ENCODE measurements around the gene BRWD1. TPM values are rescaled to one million over a fixed set of nuclear protein-coding genes. Genes with fewer than 3 reads are reported as not detected.

The BRWD1 gene
- total and polyA plus RNA-seq, 2 donors from 2014 or later = 9.1 to 43.9 TPM

DNA sequence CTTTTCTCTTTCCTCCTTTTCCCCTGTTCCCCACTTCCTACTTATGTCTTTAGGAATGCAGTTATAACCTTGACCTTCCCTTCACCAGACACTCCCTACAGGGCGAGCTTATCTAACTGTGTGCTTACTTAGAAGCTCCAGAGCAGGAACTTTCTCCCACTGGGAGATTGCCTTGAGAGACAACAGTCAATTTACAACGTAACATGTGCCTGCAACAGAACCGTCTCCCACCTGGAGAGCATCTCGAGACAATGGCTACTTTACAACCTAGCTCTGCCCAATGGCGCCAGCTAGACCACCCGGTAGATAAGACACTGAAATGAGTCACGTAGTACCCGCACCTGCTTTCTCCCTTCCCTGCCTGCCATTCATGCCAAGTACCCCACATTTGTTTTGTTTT, 18.7 kb upstream of the BRWD1 start:
- Histone ChIP-seq H3K27me3 (ENCODE audit: control insufficient read depth, insufficient read depth, low read length) (no peaks in the 10 kb centered on the region), H3K4me1 (ENCODE audit: control insufficient read depth in 2 of 3, insufficient read depth in 2 of 3, low read depth in 1 of 3, low read length in 3 of 3) (no peaks in the 10 kb centered on the region), H3K27ac (ENCODE audit: low read depth in 2 of 2, low read length in 2 of 2) (no peak overlapping the region), H3K9me3 (ENCODE audit: control insufficient read depth in 2 of 3, insufficient read depth in 1 of 3, low read length in 3 of 3) (no peaks in the 10 kb centered on the region), H3K9ac (ENCODE audit: low read length in 3 of 3) (no peak overlapping the region), H3K4me3 (ENCODE audit: low read length in 3 of 3) (no peak overlapping the region), H3K36me3 (ENCODE audit: control insufficient read depth in 2 of 3, insufficient read depth in 3 of 3, low read length in 3 of 3) (no peaks in the 10 kb centered on the region)
- TF ChIP-seq, protein P1, sequence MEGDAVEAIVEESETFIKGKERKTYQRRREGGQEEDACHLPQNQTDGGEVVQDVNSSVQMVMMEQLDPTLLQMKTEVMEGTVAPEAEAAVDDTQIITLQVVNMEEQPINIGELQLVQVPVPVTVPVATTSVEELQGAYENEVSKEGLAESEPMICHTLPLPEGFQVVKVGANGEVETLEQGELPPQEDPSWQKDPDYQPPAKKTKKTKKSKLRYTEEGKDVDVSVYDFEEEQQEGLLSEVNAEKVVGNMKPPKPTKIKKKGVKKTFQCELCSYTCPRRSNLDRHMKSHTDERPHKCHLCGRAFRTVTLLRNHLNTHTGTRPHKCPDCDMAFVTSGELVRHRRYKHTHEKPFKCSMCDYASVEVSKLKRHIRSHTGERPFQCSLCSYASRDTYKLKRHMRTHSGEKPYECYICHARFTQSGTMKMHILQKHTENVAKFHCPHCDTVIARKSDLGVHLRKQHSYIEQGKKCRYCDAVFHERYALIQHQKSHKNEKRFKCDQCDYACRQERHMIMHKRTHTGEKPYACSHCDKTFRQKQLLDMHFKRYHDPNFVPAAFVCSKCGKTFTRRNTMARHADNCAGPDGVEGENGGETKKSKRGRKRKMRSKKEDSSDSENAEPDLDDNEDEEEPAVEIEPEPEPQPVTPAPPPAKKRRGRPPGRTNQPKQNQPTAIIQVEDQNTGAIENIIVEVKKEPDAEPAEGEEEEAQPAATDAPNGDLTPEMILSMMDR (IDR thresholded peaks at IDR 0.05; ENCODE audit: borderline replicate concordance, extremely low read depth, insufficient read depth) = no peak
- no peak for FAIRE-seq
- no peak for DNase-seq
- intact Hi-C loops (cut with DNase I) = no loop called here

DNA sequence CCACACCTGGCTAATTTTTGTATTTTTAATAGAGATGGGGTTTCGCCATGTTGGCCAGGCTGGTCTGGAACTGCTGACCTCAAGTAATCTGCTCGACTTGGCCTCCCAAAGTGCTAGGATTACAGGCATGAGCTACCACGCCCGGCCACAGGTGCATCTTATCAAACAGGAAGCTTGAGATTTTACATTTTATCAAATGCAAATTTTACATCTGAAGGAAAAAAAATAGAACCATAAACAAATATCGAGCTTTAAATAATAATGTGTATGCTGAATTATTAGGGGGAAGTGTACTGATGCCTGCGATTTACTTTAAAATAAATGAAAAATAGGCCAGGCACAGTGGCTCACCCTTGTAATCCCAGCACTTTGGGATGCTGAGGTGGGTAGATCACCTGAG, 16.6 kb upstream of the BRWD1 start:
- Histone ChIP-seq H3K27me3 (ENCODE audit: control insufficient read depth, insufficient read depth, low read length) (no peaks in the 10 kb centered on the region), H3K4me1 (ENCODE audit: control insufficient read depth in 2 of 3, insufficient read depth in 2 of 3, low read depth in 1 of 3, low read length in 3 of 3) (no peaks in the 10 kb centered on the region), H3K27ac (ENCODE audit: low read depth in 2 of 2, low read length in 2 of 2) (no peak overlapping the region), H3K4me3 (ENCODE audit: low read length in 3 of 3) (no peak overlapping the region), H3K36me3 (ENCODE audit: control insufficient read depth in 2 of 3, insufficient read depth in 3 of 3, low read length in 3 of 3) (no peaks in the 10 kb centered on the region), H3K9me3 (ENCODE audit: control insufficient read depth in 2 of 3, insufficient read depth in 1 of 3, low read length in 3 of 3) (no peaks in the 10 kb centered on the region), H3K9ac (ENCODE audit: low read length in 3 of 3) (no peak overlapping the region)
- TF ChIP-seq, protein P1 (IDR thresholded peaks at IDR 0.05; ENCODE audit: borderline replicate concordance, extremely low read depth, insufficient read depth) = no peak
- DNase-seq (no peak), FAIRE-seq (no peak)
- intact Hi-C loops (cut with DNase I) = no loop called here

- no peak overlapping the region for H3K9ac ChIP-seq (ENCODE audit: low read length in 3 of 3)
- no peak for DNase-seq
- no peaks in the 10 kb centered on the region for H3K4me1 ChIP-seq (ENCODE audit: control insufficient read depth in 2 of 3, insufficient read depth in 2 of 3, low read depth in 1 of 3, low read length in 3 of 3)
- intact Hi-C loops (cut with DNase I) = no loop called here
- TF ChIP-seq, protein P1 (IDR thresholded peaks at IDR 0.05; ENCODE audit: borderline replicate concordance, extremely low read depth, insufficient read depth) = no peak
- H3K27me3 ChIP-seq (ENCODE audit: control insufficient read depth, insufficient read depth, low read length) = no peaks in the 10 kb centered on the region
- no peaks in the 10 kb centered on the region for H3K36me3 ChIP-seq (ENCODE audit: control insufficient read depth in 2 of 3, insufficient read depth in 3 of 3, low read length in 3 of 3)
- no peak overlapping the region for H3K4me3 ChIP-seq (ENCODE audit: low read length in 3 of 3)
- no peak for FAIRE-seq
- H3K9me3 ChIP-seq (ENCODE audit: control insufficient read depth in 2 of 3, insufficient read depth in 1 of 3, low read length in 3 of 3) = no peaks in the 10 kb centered on the region
- H3K27ac ChIP-seq (ENCODE audit: low read depth in 2 of 2, low read length in 2 of 2) = no peak overlapping the region
Observed at GRCh38 chr21:39327727-39328126, 14.3 kb upstream of the BRWD1 start.

DNA sequence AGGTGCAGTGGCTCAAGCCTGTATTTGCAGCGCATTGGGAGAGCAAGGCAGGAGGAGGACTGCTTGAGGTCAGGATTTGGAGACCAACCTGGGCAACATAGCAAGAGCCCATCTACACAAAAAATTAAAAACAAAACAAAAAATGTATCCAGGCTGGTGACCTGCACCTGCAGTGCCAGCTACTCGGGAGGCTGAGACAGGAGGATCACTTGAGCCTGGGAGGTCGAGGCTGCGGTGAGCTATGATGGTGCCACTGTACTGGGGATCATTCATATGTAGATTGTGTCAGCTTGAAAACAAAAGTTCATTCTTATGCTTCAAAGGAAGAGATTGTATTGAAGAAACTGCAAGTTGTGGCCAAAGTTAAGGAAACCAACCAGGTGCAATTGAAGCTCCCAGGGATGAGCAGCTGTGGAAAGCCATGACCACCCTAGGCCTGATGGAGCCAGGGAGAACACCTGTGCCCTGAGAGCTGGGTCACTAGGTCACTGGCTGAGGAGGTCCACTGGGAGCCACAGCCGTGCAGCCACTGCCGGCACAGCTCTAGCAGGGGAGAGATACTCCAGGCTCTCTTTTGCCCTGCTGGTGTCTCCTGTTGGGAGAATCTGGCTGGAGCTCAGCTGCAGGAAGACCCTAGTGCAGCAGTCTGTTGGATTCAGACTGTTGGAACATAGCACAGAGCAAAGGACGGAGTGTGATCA, 13.3 kb upstream of the BRWD1 start:
- Histone ChIP-seq H3K9ac (ENCODE audit: low read length in 3 of 3) (no peak overlapping the region), H3K4me1 (ENCODE audit: control insufficient read depth in 2 of 3, insufficient read depth in 2 of 3, low read depth in 1 of 3, low read length in 3 of 3) (no peaks in the 10 kb centered on the region), H3K9me3 (ENCODE audit: control insufficient read depth in 2 of 3, insufficient read depth in 1 of 3, low read length in 3 of 3) (no peaks in the 10 kb centered on the region), H3K27me3 (ENCODE audit: control insufficient read depth, insufficient read depth, low read length) (no peaks in the 10 kb centered on the region), H3K27ac (ENCODE audit: low read depth in 2 of 2, low read length in 2 of 2) (no peak overlapping the region), H3K36me3 (ENCODE audit: control insufficient read depth in 2 of 3, insufficient read depth in 3 of 3, low read length in 3 of 3) (no peaks in the 10 kb centered on the region), H3K4me3 (ENCODE audit: low read length in 3 of 3) (no peak overlapping the region)
- FAIRE-seq = no peak
- no peak for DNase-seq
- intact Hi-C loops (cut with DNase I) = no loop called here
- TF ChIP-seq, protein P1 (IDR thresholded peaks at IDR 0.05; ENCODE audit: borderline replicate concordance, extremely low read depth, insufficient read depth) = no peak
